Panc1 (cell line): ENCODE results near the gene CUL9.

Experiments
- CTCF ChIP-seq: fragments of 450-650 bp; IDR thresholded peaks from 2 replicates; pipeline ENCODE4 v1.5.1; 2017; ENCODE audit warnings: mild to moderate bottlenecking
- POLR2AphosphoS5 ChIP-seq: IDR thresholded peaks from 2 replicates; pipeline ENCODE4 v1.6.1; 2012; ENCODE audit warnings: mild to moderate bottlenecking, low read depth, low read length, moderate library complexity

- TF ChIP-seq CTCF (no peak), POLR2AphosphoS5 (no peak)
These were observed 48.0 kb downstream of the CUL9 start for GRCh38 chr6:43229803-43230620.
